CD14-positive monocyte (primary cell): ENCODE data around the gene RALGDS. TPM values are rescaled to one million over a fixed set of nuclear protein-coding genes. Genes with fewer than 3 reads are reported as not detected.
A peak's percentile ranks its signal among the peaks of the same experiment; 100 is the strongest.
"Not testable (repeated sequence)": the region's sequence is repeated elsewhere in the genome, so short reads cannot be mapped to it uniquely, and the experiment has no call there.

Experiments used
- DNase-seq, 3 donors: peaks; one replicate each; pipeline ENCODE4 v3.0.0-alpha.2; 2011 to 2022
- H2AFZ ChIP-seq: 2 replicates; pipeline ENCODE4 v1.6.0; 2012; ENCODE audit warnings: mild to moderate bottlenecking, low read depth, low read length, inconsistent platforms; ENCODE audit not compliant: insufficient read depth, poor library complexity, severe bottlenecking
- H3K27ac ChIP-seq, 2 donors: 1 replicate in 1 of 2; 2 replicates in 1 of 2; pipeline ENCODE4 v1.5.1; 2012 to 2013; ENCODE audit warnings: low read length in 2 of 2, control low read depth in 1 of 2, inconsistent platforms in 1 of 2, low read depth in 1 of 2, mild to moderate bottlenecking in 1 of 2
- H3K27me3 ChIP-seq, 2 donors: one replicate each; pipeline versions ENCODE4 v1.6.0 to v1.6.1; 2011 to 2013; ENCODE audit warnings: low read length in 2 of 2; ENCODE audit not compliant: control insufficient read depth in 2 of 2, insufficient read depth in 2 of 2
- H3K36me3 ChIP-seq, 2 donors: replicated peaks in 1 of 2; 1 replicate in 1 of 2; 2 replicates in 1 of 2; pipeline versions ENCODE4 v1.5.1 to v1.6.1; 2012 to 2013; ENCODE audit warnings: low read length in 2 of 2, control low read depth in 1 of 2, inconsistent platforms in 1 of 2, mild to moderate bottlenecking in 1 of 2; ENCODE audit not compliant: insufficient read depth in 2 of 2, control insufficient read depth in 1 of 2
- H3K4me1 ChIP-seq, 2 donors: 1 replicate in 1 of 2; 2 replicates in 1 of 2; pipeline versions ENCODE4 v1.5.1 to v1.6.1; 2012 to 2013; ENCODE audit warnings: low read length in 2 of 2, control low read depth in 1 of 2, inconsistent platforms in 1 of 2, mild to moderate bottlenecking in 1 of 2, moderate library complexity in 1 of 2; ENCODE audit not compliant: insufficient read depth in 2 of 2, control insufficient read depth in 1 of 2
- H3K4me2 ChIP-seq: replicated peaks from 2 replicates; pipeline ENCODE3; 2012; ENCODE audit warnings: low read length, moderate library complexity, mild to moderate bottlenecking; ENCODE audit not compliant: poor library complexity, severe bottlenecking; ENCODE audit errors: extremely low read depth
- H3K4me3 ChIP-seq, 3 experiments: fragments of 200-600 bp in 1 of 3; sonication (generic) in 1 of 3; replicated peaks in 1 of 3; 1 replicate in 2 of 3; 2 replicates in 1 of 3; pipeline ENCODE4 v1.5.1; 2011 to 2013; ENCODE audit warnings: low read length in 3 of 3, mild to moderate bottlenecking in 3 of 3, control low read depth in 2 of 3, low read depth in 2 of 3, inconsistent platforms in 1 of 3, moderate library complexity in 1 of 3
- H3K79me2 ChIP-seq: 2 replicates; pipeline ENCODE4 v1.6.0; 2012; ENCODE audit warnings: mild to moderate bottlenecking, control low read depth, inconsistent platforms, low read length, moderate library complexity; ENCODE audit not compliant: insufficient read depth
- H3K9ac ChIP-seq: 2 replicates; pipeline ENCODE4 v1.6.0; 2017; ENCODE audit warnings: low read length, mild to moderate bottlenecking; ENCODE audit not compliant: insufficient read depth, poor library complexity, severe bottlenecking
- H3K9me3 ChIP-seq, 2 donors: replicated peaks in 1 of 2; 1 replicate in 1 of 2; 2 replicates in 1 of 2; pipeline versions ENCODE4 v1.5.1 to v1.6.1; 2012 to 2013; ENCODE audit warnings: low read length in 2 of 2, control low read depth in 1 of 2; ENCODE audit not compliant: control insufficient read depth in 1 of 2, insufficient read depth in 1 of 2
- H4K20me1 ChIP-seq: 2 replicates; pipeline ENCODE4 v1.6.0; 2012; ENCODE audit warnings: mild to moderate bottlenecking, low read length, control low read depth, moderate library complexity; ENCODE audit not compliant: insufficient read depth
- H3K27ac Mint-ChIP-seq, 7 donors: one replicate each; pipeline ENCODE4 v1.8.0; 2020; ENCODE audit warnings: mild to moderate bottlenecking in 7 of 7, mixed read lengths in 7 of 7, moderate library complexity in 6 of 7, inconsistent platforms in 2 of 7
- H3K27me3 Mint-ChIP-seq, 3 donors: one replicate each; pipeline ENCODE4 v1.8.0; 2021 to 2022; ENCODE audit warnings: low read depth in 3 of 3, mild to moderate bottlenecking in 3 of 3, mixed read lengths in 3 of 3, moderate library complexity in 3 of 3, inconsistent platforms in 1 of 3
- H3K36me3 Mint-ChIP-seq, 2 donors: one replicate each; pipeline ENCODE4 v1.8.0; 2020; ENCODE audit warnings: mixed read lengths in 2 of 2, inconsistent platforms in 1 of 2, mild to moderate bottlenecking in 1 of 2
- H3K4me1 Mint-ChIP-seq: one replicate; pipeline ENCODE4 v1.8.0; 2020; ENCODE audit warnings: mild to moderate bottlenecking, mixed read lengths
- H3K4me3 Mint-ChIP-seq, 2 donors: one replicate each; pipeline ENCODE4 v1.8.0; 2020; ENCODE audit warnings: mild to moderate bottlenecking in 2 of 2, mixed read lengths in 2 of 2, moderate library complexity in 1 of 2
- H3K9me3 Mint-ChIP-seq, 7 donors: one replicate each; pipeline ENCODE4 v1.8.0; 2020 to 2022; ENCODE audit warnings: mixed read lengths in 7 of 7, mild to moderate bottlenecking in 6 of 7, moderate library complexity in 6 of 7, inconsistent platforms in 2 of 7
- WGBS: methylation state at CpG from one replicate; pipeline ENCODE4 v1.1.5; 2013; ENCODE audit warnings: missing lambda C conversion rate; ENCODE audit not compliant: insufficient coverage; 5-methylcytosine and 5-hydroxymethylcytosine counted together
- intact Hi-C, 2 donors: fragments of 100-400 bp; cut with micrococcal nuclease; formaldehyde crosslinking; loops; one replicate each; pipeline versions ENCODE4 v1.15.0 to v1.15.1; 2023
- polyA plus RNA-seq, 3 donors: library from polyadenylated mRNA; depleted of rRNA in 1 of 3; unstranded in 2 of 3; stranded (reverse) in 1 of 3; fragments of 300-500 nt in 2 of 3; fragments of >200 nt in 1 of 3; fragmentation: Illumina TruSeq in 2 of 3; gene quantifications; 1 replicate in 2 of 3; 2 replicates in 1 of 3; pipeline ENCODE4 v1.2.3, GENCODE V29; 2012 to 2021
- TF ChIP-seq, protein P1 (sequence below): fragments of 200-600 bp; IDR thresholded peaks from one replicate; pipeline ENCODE4 v1.8.0; 2022; ENCODE audit warnings: antibody characterized with exemption, mild to moderate bottlenecking

The RALGDS gene
- polyA plus RNA-seq, 3 donors = 3.5 to 63.8 (median 4.2) TPM

DNA sequence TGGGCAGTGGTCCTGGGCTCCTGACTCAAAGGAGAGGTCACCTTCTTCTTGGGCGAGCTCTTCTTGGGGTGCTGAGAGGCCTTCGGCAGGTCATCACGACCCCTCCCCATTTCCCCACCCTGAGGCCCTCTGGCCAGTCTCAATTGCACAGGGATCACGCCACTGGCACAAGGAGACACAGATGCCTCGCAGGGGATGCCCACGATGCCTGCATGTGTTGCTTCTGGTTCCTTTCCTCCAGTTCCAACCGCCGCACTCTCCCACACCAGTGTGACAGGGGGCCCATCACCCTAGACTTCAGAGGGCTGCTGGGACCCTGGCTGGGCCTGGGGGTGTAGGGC is 57.9 kb downstream of the RALGDS start:
- Histone ChIP-seq H3K79me2 (no peaks in the 10 kb centered on the region), H3K9me3 (no peaks in the 10 kb centered on the region), H3K9ac (no peak overlapping the region), H4K20me1 (no peaks in the 10 kb centered on the region), H3K27me3 (no peaks in the 10 kb centered on the region), H3K36me3 (peaks cover under 1 to 5% of the 10 kb centered on the region in 2 donors), H3K4me1 (peaks cover 4 to 19% of the 10 kb centered on the region in 2 donors), H3K4me3 (no peak overlapping the region), H3K27ac (no peak overlapping the region), H2AFZ (no peak overlapping the region), H3K4me2 (no peak overlapping the region)
- TF ChIP-seq, protein P1, sequence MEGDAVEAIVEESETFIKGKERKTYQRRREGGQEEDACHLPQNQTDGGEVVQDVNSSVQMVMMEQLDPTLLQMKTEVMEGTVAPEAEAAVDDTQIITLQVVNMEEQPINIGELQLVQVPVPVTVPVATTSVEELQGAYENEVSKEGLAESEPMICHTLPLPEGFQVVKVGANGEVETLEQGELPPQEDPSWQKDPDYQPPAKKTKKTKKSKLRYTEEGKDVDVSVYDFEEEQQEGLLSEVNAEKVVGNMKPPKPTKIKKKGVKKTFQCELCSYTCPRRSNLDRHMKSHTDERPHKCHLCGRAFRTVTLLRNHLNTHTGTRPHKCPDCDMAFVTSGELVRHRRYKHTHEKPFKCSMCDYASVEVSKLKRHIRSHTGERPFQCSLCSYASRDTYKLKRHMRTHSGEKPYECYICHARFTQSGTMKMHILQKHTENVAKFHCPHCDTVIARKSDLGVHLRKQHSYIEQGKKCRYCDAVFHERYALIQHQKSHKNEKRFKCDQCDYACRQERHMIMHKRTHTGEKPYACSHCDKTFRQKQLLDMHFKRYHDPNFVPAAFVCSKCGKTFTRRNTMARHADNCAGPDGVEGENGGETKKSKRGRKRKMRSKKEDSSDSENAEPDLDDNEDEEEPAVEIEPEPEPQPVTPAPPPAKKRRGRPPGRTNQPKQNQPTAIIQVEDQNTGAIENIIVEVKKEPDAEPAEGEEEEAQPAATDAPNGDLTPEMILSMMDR = no peak
- Mint-ChIP-seq H3K9me3 (no peaks in the 10 kb centered on the region), H3K27me3 (peaks cover 3 to 8% (median 8%) of the 10 kb centered on the region in 3 donors), H3K4me1 (peaks cover 29% of the 10 kb centered on the region), H3K36me3 (peaks cover 8 to 10% of the 10 kb centered on the region in 2 donors), H3K27ac (no peak overlapping the region), H3K4me3 (no peak overlapping the region)
- WGBS = 46% methylated on average over 8 of the region's 8 CpGs
- intact Hi-C loops = no loop called here
- no peak for DNase-seq

DNA sequence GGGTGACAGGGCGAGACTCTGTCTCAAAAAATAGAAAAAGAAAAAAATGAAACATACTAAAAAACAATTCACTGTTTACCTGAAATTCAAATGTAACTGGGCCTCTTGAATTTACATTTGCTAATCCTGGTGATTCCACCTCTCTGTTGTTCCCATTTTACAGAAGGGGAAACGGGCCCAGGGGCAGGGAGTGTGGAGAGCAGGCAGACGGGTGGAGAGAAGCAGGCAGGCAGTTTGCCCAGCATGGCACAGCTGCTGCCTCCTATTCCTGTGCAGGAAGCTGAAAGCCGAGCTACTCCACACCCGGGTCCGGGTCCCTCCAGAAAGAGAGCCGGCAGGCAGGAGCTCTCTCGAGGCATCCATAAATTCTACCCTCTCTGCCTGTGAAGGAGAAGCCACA is 58.5 kb downstream of the RALGDS start:
- H3K27me3 ChIP-seq, H3K4me3 ChIP-seq, H3K9me3 Mint-ChIP-seq, H3K4me3 Mint-ChIP-seq, H3K27ac Mint-ChIP-seq, H3K79me2 ChIP-seq, H4K20me1 ChIP-seq, intact Hi-C loops, H3K4me2 ChIP-seq, H3K27me3 Mint-ChIP-seq, H3K27ac ChIP-seq, H3K9me3 ChIP-seq, DNase-seq, H3K9ac ChIP-seq, H2AFZ ChIP-seq: not testable (repeated sequence)
- Mint-ChIP-seq H3K36me3 (peaks cover 14 to 15% of the 10 kb centered on the region in 2 donors), H3K4me1 (peaks cover 31% of the 10 kb centered on the region)
- peaks cover 4 to 20% of the 10 kb centered on the region in 2 donors for H3K4me1 ChIP-seq
- H3K36me3 ChIP-seq = peaks cover 6 to 11% of the 10 kb centered on the region in 2 donors
- WGBS = no CpG with 5 or more reads among the region's 8 CpGs

- H3K27ac ChIP-seq, H3K79me2 ChIP-seq, H3K4me3 Mint-ChIP-seq, H2AFZ ChIP-seq, H3K27me3 Mint-ChIP-seq, H3K9ac ChIP-seq, H3K27me3 ChIP-seq, intact Hi-C loops, H4K20me1 ChIP-seq, DNase-seq, H3K9me3 ChIP-seq, H3K4me2 ChIP-seq, H3K4me3 ChIP-seq, H3K9me3 Mint-ChIP-seq: not testable (repeated sequence)
- Mint-ChIP-seq H3K27ac (peak within 1 kb of the TSS in 1 of 7 donors; percentile 20), H3K4me1 (peaks cover 31% of the 10 kb centered on the region), H3K36me3 (peaks cover 16 to 19% of the 10 kb centered on the region in 2 donors)
- 20% methylated on average over 1 of the region's 9 CpGs for WGBS
- Histone ChIP-seq H3K4me1 (peaks cover 4 to 20% of the 10 kb centered on the region in 2 donors), H3K36me3 (peaks cover 14 to 19% of the 10 kb centered on the region in 2 donors)
These were observed 59.3 kb downstream of the RALGDS start, which contains the start of gene CEL for GRCh38 chr9:133061764-133062145. CEL (plus strand) TSS chr9:133061981; CDS start chr9:133062003, 22 bp downstream.

DNA sequence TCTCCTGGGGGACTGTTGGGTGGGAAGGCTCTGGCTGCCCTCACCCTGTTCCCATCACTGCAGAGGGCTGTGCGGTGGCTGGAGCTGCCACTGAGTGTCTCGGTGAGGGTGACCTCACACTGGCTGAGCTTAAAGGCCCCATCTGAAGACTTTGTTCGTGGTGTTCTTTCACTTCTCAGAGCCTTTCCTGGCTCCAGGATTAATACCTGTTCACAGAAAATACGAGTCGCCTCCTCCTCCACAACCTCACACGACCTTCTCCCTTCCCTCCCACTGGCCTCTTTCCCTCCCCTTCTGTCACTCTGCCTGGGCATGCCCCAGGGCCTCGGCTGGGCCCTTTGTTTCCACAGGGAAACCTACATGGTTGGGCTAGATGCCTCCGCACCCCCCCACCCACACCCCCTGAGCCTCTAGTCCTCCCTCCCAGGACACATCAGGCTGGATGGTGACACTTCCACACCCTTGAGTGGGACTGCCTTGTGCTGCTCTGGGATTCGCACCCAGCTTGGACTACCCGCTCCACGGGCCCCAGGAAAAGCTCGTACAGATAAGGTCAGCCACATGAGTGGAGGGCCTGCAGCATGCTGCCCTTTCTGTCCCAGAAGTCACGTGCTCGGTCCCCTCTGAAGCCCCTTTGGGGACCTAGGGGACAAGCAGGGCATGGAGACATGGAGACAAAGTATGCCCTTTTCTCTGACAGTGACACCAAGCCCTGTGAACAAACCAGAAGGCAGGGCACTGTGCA is 59.8 kb downstream of the RALGDS start:
- H3K27ac ChIP-seq, DNase-seq, H4K20me1 ChIP-seq, H3K9me3 ChIP-seq, H3K27me3 Mint-ChIP-seq, intact Hi-C loops, H3K79me2 ChIP-seq, H3K4me3 Mint-ChIP-seq, H3K9ac ChIP-seq, H3K4me3 ChIP-seq, H3K9me3 Mint-ChIP-seq, H3K4me2 ChIP-seq, H2AFZ ChIP-seq, H3K27me3 ChIP-seq: not testable (repeated sequence)
- peaks cover 31% of the 10 kb centered on the region for H3K4me1 Mint-ChIP-seq
- peak overlapping the region in 1 of 7 donors; percentile 20 for H3K27ac Mint-ChIP-seq
- Histone ChIP-seq H3K4me1 (peaks cover 4 to 20% of the 10 kb centered on the region in 2 donors), H3K36me3 (peaks cover 17 to 25% of the 10 kb centered on the region in 2 donors)
- WGBS = 43% methylated on average over 14 of the region's 14 CpGs
- H3K36me3 Mint-ChIP-seq = peaks cover 21 to 25% of the 10 kb centered on the region in 2 donors
